Endothelial cell of umbilical vein (primary cell): Measurements from ENCODE around the gene PTPRCAP. TPM values are rescaled to one million over a fixed set of nuclear protein-coding genes. Genes with fewer than 3 reads are reported as not detected.

ENCODE experiments used
- BruUV-seq: library from RNA; stranded (reverse); fragments of 400-500 nt; replicated peaks from 2 replicates; lab custom pipeline; 2021; lab: Mats Ljungman, UMichigan
- CTCF ChIA-PET: fragments of 300-600, 350-600 bp; sonication (Branson Sonifier 250); formaldehyde crosslinking; loops from one replicate; lab custom pipeline; 2021; ENCODE audit warnings: antibody characterized with exemption, inconsistent platforms; lab: Charles Lee
- POLR2A ChIA-PET: fragments of 300-600, 350-600 bp; sonication (Branson Sonifier 250); formaldehyde crosslinking; loops from one replicate; lab custom pipeline; 2021; ENCODE audit warnings: antibody characterized with exemption, inconsistent platforms; lab: Charles Lee
- DNase-seq: peaks from one replicate; pipeline ENCODE4 v3.0.0-alpha.2; 2011; ENCODE audit warnings: low read depth, low spot score
- FAIRE-seq: peaks from 2 replicates; lab custom pipeline; 2011; peaks lifted over from hg19 to GRCh38; lab: Jason Lieb, UNC
- H2AFZ ChIP-seq: 2 replicates; pipeline ENCODE4 v1.6.0; 2012; ENCODE audit warnings: low read depth, low read length, control low read depth, inconsistent platforms
- H3K27ac ChIP-seq: 2 replicates; pipeline ENCODE4 v1.5.1; 2011; ENCODE audit warnings: low read depth, mild to moderate bottlenecking, control low read depth, low read length, moderate library complexity; ENCODE audit not compliant: insufficient read depth
- H3K27me3 ChIP-seq, 2 experiments: 2 replicates each; pipeline versions ENCODE4 v1.6.0 to v1.6.1; 2011; ENCODE audit warnings: low read length in 2 of 2, mixed read lengths in 1 of 2; ENCODE audit not compliant: control insufficient read depth in 2 of 2, insufficient read depth in 2 of 2
- H3K36me3 ChIP-seq, 2 experiments: 2 replicates in 1 of 2; 3 replicates in 1 of 2; pipeline ENCODE4 v1.5.1; 2011; ENCODE audit warnings: low read length in 2 of 2, mild to moderate bottlenecking in 1 of 2, moderate library complexity in 1 of 2; ENCODE audit not compliant: control insufficient read depth in 2 of 2, insufficient read depth in 2 of 2; ENCODE audit errors: extremely low read depth in 1 of 2
- H3K4me1 ChIP-seq: 3 replicates; pipeline ENCODE4 v1.5.1; 2011; ENCODE audit warnings: mild to moderate bottlenecking, low read length; ENCODE audit not compliant: control insufficient read depth, insufficient read depth; ENCODE audit errors: extremely low read depth
- H3K4me2 ChIP-seq: 2 replicates; pipeline ENCODE4 v1.6.1; 2011; ENCODE audit warnings: low read length, control low read depth, mixed read lengths; ENCODE audit not compliant: insufficient read depth
- H3K4me3 ChIP-seq, 3 experiments: fragments of 200-600 bp in 1 of 3; sonication (generic), shearing (Covaris generic) in 1 of 3; replicated peaks in 1 of 3; 2 replicates each; pipeline ENCODE4 v1.5.1; 2011 to 2016; ENCODE audit warnings: control low read depth in 3 of 3, low read length in 3 of 3, mild to moderate bottlenecking in 2 of 3, inconsistent platforms in 1 of 3, low read depth in 1 of 3, moderate library complexity in 1 of 3; ENCODE audit not compliant: insufficient read depth in 1 of 3
- H3K79me2 ChIP-seq: 2 replicates; pipeline ENCODE4 v1.6.0; 2012; ENCODE audit warnings: low read length, inconsistent platforms; ENCODE audit not compliant: control insufficient read depth, insufficient read depth
- H3K9ac ChIP-seq: replicated peaks from 2 replicates; pipeline ENCODE3; 2011; ENCODE audit warnings: low read length, control low read depth; ENCODE audit not compliant: insufficient read depth; ENCODE audit errors: extremely low read depth
- H3K9me1 ChIP-seq: replicated peaks from 3 replicates; pipeline ENCODE4 v1.6.0; 2011; ENCODE audit warnings: mild to moderate bottlenecking, low read length; ENCODE audit not compliant: control insufficient read depth, insufficient read depth; ENCODE audit errors: extremely low read depth
- H3K9me3 ChIP-seq: replicated peaks from 2 replicates; pipeline ENCODE4 v1.5.1; 2012; ENCODE audit warnings: low read length, inconsistent platforms; ENCODE audit not compliant: control insufficient read depth, insufficient read depth
- H4K20me1 ChIP-seq: replicated peaks from 2 replicates; pipeline ENCODE3; 2011; ENCODE audit warnings: mild to moderate bottlenecking, low read length; ENCODE audit not compliant: control insufficient read depth, insufficient read depth; ENCODE audit errors: extremely low read depth
- CTCF ChIP-seq, 2 donors: IDR thresholded peaks; 1 replicate in 1 of 2; 2 replicates in 1 of 2; pipeline ENCODE4 v1.5.1; 2011; ENCODE audit warnings: low read length in 2 of 2, mild to moderate bottlenecking in 2 of 2, moderate library complexity in 2 of 2, control low read depth in 1 of 2, inconsistent platforms in 1 of 2, low read depth in 1 of 2; ENCODE audit not compliant: insufficient read depth in 1 of 2; ENCODE audit errors: extremely low read depth in 1 of 2
- EZH2 ChIP-seq: IDR thresholded peaks from 2 replicates; pipeline ENCODE4 v1.6.1; 2012; ENCODE audit warnings: borderline replicate concordance, low read depth, mild to moderate bottlenecking, moderate library complexity, low read length, inconsistent platforms; ENCODE audit not compliant: severe bottlenecking
- FOS ChIP-seq: IDR thresholded peaks from 2 replicates; pipeline ENCODE4 v1.6.1; 2011; ENCODE audit warnings: mild to moderate bottlenecking, low read length, moderate library complexity, borderline replicate concordance; ENCODE audit not compliant: insufficient read depth
- GATA2 ChIP-seq: IDR thresholded peaks from 2 replicates; pipeline ENCODE4 v1.7.0; 2011; ENCODE audit warnings: low read depth, mild to moderate bottlenecking, moderate library complexity, mixed read lengths, low read length; ENCODE audit not compliant: insufficient read length, insufficient read depth
- JUN ChIP-seq: IDR thresholded peaks from 2 replicates; pipeline ENCODE4 v1.6.1; 2011; ENCODE audit warnings: borderline replicate concordance, low read depth; ENCODE audit not compliant: insufficient read length, insufficient read depth
- MYC ChIP-seq: IDR thresholded peaks from one replicate; pipeline ENCODE4 v1.6.1; 2011; ENCODE audit warnings: mild to moderate bottlenecking, low read depth, low read length
- POLR2A ChIP-seq: IDR thresholded peaks from 2 replicates; pipeline ENCODE4 v1.6.1; 2012; ENCODE audit warnings: low read depth, mild to moderate bottlenecking, control low read depth, low read length
- POLR2AphosphoS5 ChIP-seq: IDR thresholded peaks from 2 replicates; pipeline ENCODE4 v1.6.1; 2012; ENCODE audit warnings: low read depth, mild to moderate bottlenecking, control low read depth, low read length, moderate library complexity; ENCODE audit not compliant: insufficient read depth
- dilution Hi-C: fragments of 300-500 bp; cut with MboI; formaldehyde crosslinking; loops from one replicate; pipeline ENCODE4 v1.15.0; 2019; ENCODE audit warnings: low sequenced_read_pairs; ENCODE audit not compliant: extremely low pct_ligation_motif_present
- intact Hi-C: fragments of 100-400 bp; cut with micrococcal nuclease; formaldehyde crosslinking; loops from one replicate; pipeline ENCODE4 v1.10.0; 2022
- polyA plus RNA-seq, 4 experiments: library from polyadenylated mRNA; depleted of rRNA in 3 of 4; stranded (reverse) in 3 of 4; unstranded in 1 of 4; fragments of >200 nt; gene quantifications; 2 replicates each; pipeline versions ENCODE4 v1.2.1 to v1.2.3, GENCODE V29; 2011 to 2012; ENCODE audit warnings: missing spikeins in 1 of 4
- total RNA-seq: library from RNA; stranded (reverse); gene quantifications from 2 replicates; pipeline ENCODE4 v1.2.3, GENCODE V29; 2021
- TF ChIP-seq, protein P1 (sequence below): IDR thresholded peaks from 2 replicates; pipeline ENCODE4 v1.6.1; 2011; ENCODE audit not compliant: insufficient read depth, insufficient read length

PTPRCAP gene
- total and polyA plus RNA-seq, 2 donors (not counting 3 experiments of a cell fraction or from before 2014, with no cell fraction given): 3.6 TPM; not detected in 1

DNA sequence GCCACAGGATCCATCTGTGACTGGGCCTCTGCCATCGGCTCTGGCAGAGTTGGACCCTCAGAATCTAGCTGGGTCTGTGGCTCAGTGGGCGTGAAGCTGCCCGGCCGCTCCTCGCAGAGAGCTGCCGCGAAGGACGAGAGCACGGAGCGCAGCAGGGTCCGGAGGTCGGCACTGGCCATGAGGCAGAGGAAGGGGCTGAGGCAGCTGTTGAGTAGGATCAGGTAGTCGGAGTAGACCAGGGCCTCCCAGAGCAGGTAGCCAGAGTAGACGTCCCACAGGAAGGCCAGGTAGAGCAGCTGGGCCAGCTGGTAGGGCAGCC lies 14.1 kb upstream of the PTPRCAP start:
- BruUV-seq: no TSS peak
- Histone ChIP-seq H3K4me3 (no peak overlapping the region), H3K27me3 (no peaks in the 10 kb centered on the region), H2AFZ (peak overlapping the region; percentile 97), H3K4me1 (peaks cover 7% of the 10 kb centered on the region), H3K27ac (no peak overlapping the region), H3K9me3 (no peaks in the 10 kb centered on the region), H4K20me1 (no peaks in the 10 kb centered on the region), H3K9me1 (no peaks in the 10 kb centered on the region), H3K9ac (no peak overlapping the region), H3K36me3 (no peaks in the 10 kb centered on the region), H3K4me2 (no peak overlapping the region), H3K79me2 (no peaks in the 10 kb centered on the region)
- ChIA-PET CTCF (interaction anchor here (0.8 to 1.4 kb wide), 9 partner anchors 8 to 208 kb away, joined by 3 to 10 read pairs (median 4); partner anchors contain the start of genes AIP, CORO1B, PPP1CA and RAD9A), POLR2A (interaction anchor here (1.5 kb wide), 1 partner anchor 9 kb away, joined by 4 read pairs; no protein-coding TSS in a partner anchor)
- DNase-seq: no peak
- dilution Hi-C loops (no loop called here), intact Hi-C loops (no loop called here)
- TF ChIP-seq POLR2A (no peak), GATA2 (no peak), MYC (no peak), JUN (no peak), EZH2 (no peak)
- TF ChIP-seq, protein P1, sequence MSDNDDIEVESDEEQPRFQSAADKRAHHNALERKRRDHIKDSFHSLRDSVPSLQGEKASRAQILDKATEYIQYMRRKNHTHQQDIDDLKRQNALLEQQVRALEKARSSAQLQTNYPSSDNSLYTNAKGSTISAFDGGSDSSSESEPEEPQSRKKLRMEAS: no peak
- FAIRE-seq: no peak

- H3K36me3 ChIP-seq: no peaks in the 10 kb centered on the region
- ChIA-PET POLR2A (interaction anchor here (1.5 kb wide), 1 partner anchor 10 kb away, joined by 4 read pairs; no protein-coding TSS in a partner anchor), CTCF (interaction anchor here (0.8 to 1.4 kb wide), 9 partner anchors 8 to 208 kb away, joined by 3 to 10 read pairs (median 4); partner anchors contain the start of genes AIP, CORO1B, PPP1CA and RAD9A)
- H3K9me3 ChIP-seq: no peaks in the 10 kb centered on the region
- no peaks in the 10 kb centered on the region for H3K27me3 ChIP-seq
- no peak overlapping the region for H3K9ac ChIP-seq
- no peaks in the 10 kb centered on the region for H3K9me1 ChIP-seq
- dilution Hi-C loops (no loop called here), intact Hi-C loops (no loop called here)
- H3K27ac ChIP-seq: no peak overlapping the region
- BruUV-seq: no TSS peak
- TF ChIP-seq, protein P1: no peak
- no peak for TF ChIP-seq FOS
- no peak for TF ChIP-seq POLR2AphosphoS5
- no peak for TF ChIP-seq GATA2
- TF ChIP-seq EZH2: no peak
- TF ChIP-seq JUN: no peak
- no peak for TF ChIP-seq MYC
- TF ChIP-seq CTCF (IDR thresholded peaks at IDR 0.05; ENCODE audit: extremely low read depth in 1 of 2, insufficient read depth in 1 of 2, low read depth in 1 of 2, low read length in 2 of 2): no peak
- no peak for TF ChIP-seq POLR2A
- peaks cover 7% of the 10 kb centered on the region for H3K4me1 ChIP-seq
- no peak overlapping the region for H3K4me2 ChIP-seq
- H4K20me1 ChIP-seq: no peaks in the 10 kb centered on the region
- H3K79me2 ChIP-seq: no peaks in the 10 kb centered on the region
- no peak for DNase-seq
- H2AFZ ChIP-seq: no peak overlapping the region
- FAIRE-seq: no peak
- no peak overlapping the region for H3K4me3 ChIP-seq
Observed at GRCh38 chr11:67450796-67451657, 13.5 kb upstream of the PTPRCAP start.
